ENCODE data around the gene USP10.

GRCh38 chr16:84726669-84727467, 27.1 kb downstream of the USP10 start:
- TF ChIP-seq, protein P1, sequence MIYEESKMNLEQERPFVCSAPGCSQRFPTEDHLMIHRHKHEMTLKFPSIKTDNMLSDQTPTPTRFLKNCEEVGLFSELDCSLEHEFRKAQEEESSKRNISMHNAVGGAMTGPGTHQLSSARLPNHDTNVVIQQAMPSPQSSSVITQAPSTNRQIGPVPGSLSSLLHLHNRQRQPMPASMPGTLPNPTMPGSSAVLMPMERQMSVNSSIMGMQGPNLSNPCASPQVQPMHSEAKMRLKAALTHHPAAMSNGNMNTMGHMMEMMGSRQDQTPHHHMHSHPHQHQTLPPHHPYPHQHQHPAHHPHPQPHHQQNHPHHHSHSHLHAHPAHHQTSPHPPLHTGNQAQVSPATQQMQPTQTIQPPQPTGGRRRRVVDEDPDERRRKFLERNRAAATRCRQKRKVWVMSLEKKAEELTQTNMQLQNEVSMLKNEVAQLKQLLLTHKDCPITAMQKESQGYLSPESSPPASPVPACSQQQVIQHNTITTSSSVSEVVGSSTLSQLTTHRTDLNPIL (CRISPR knock-in tag; IDR thresholded peaks at IDR 0.05; ENCODE audit: low read depth), result no peak
- TF ChIP-seq TOX (CRISPR knock-in tag; IDR thresholded peaks at IDR 0.05; ENCODE audit: borderline replicate concordance), result no peak
- TF ChIP-seq PATZ1 (CRISPR knock-in tag; IDR thresholded peaks at IDR 0.05; ENCODE audit: borderline replicate concordance), result no peak

Data from SK-N-SH treated with all-trans-retinoic acid at 6 μM for 48 hours (cell line).